ENCODE data around the gene PDIA5.
A peak's percentile ranks its signal among the peaks of the same experiment; 100 is the strongest.

PDIA5 gene

GRCh38 chr3:123194552-123194951 lies 127.7 kb downstream of the PDIA5 start:
- TF ChIP-seq GABPA (IDR thresholded peaks at IDR 0.05; ENCODE audit: low read depth) (no peak), SPI1 (IDR thresholded peaks at IDR 0.05; ENCODE audit: borderline replicate concordance, low read depth) (no peak), POLR2AphosphoS5 (IDR thresholded peaks at IDR 0.05; ENCODE audit: low read depth) (no peak)
- TF ChIP-seq, protein P1, sequence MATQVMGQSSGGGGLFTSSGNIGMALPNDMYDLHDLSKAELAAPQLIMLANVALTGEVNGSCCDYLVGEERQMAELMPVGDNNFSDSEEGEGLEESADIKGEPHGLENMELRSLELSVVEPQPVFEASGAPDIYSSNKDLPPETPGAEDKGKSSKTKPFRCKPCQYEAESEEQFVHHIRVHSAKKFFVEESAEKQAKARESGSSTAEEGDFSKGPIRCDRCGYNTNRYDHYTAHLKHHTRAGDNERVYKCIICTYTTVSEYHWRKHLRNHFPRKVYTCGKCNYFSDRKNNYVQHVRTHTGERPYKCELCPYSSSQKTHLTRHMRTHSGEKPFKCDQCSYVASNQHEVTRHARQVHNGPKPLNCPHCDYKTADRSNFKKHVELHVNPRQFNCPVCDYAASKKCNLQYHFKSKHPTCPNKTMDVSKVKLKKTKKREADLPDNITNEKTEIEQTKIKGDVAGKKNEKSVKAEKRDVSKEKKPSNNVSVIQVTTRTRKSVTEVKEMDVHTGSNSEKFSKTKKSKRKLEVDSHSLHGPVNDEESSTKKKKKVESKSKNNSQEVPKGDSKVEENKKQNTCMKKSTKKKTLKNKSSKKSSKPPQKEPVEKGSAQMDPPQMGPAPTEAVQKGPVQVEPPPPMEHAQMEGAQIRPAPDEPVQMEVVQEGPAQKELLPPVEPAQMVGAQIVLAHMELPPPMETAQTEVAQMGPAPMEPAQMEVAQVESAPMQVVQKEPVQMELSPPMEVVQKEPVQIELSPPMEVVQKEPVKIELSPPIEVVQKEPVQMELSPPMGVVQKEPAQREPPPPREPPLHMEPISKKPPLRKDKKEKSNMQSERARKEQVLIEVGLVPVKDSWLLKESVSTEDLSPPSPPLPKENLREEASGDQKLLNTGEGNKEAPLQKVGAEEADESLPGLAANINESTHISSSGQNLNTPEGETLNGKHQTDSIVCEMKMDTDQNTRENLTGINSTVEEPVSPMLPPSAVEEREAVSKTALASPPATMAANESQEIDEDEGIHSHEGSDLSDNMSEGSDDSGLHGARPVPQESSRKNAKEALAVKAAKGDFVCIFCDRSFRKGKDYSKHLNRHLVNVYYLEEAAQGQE (IDR thresholded peaks at IDR 0.05; ENCODE audit: insufficient replicate concordance, low read depth), result no peak
- TF ChIP-seq, protein P2, sequence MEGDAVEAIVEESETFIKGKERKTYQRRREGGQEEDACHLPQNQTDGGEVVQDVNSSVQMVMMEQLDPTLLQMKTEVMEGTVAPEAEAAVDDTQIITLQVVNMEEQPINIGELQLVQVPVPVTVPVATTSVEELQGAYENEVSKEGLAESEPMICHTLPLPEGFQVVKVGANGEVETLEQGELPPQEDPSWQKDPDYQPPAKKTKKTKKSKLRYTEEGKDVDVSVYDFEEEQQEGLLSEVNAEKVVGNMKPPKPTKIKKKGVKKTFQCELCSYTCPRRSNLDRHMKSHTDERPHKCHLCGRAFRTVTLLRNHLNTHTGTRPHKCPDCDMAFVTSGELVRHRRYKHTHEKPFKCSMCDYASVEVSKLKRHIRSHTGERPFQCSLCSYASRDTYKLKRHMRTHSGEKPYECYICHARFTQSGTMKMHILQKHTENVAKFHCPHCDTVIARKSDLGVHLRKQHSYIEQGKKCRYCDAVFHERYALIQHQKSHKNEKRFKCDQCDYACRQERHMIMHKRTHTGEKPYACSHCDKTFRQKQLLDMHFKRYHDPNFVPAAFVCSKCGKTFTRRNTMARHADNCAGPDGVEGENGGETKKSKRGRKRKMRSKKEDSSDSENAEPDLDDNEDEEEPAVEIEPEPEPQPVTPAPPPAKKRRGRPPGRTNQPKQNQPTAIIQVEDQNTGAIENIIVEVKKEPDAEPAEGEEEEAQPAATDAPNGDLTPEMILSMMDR (IDR thresholded peaks at IDR 0.05; ENCODE audit: insufficient read depth, low read length), result no peak

GRCh38 chr3:123198372-123198771 lies 131.5 kb downstream of the PDIA5 start:
- no peak overlapping the region for H3K27ac ChIP-seq (replicated peaks)
- no peak overlapping the region for H3K4me3 ChIP-seq (replicated peaks; ENCODE audit: insufficient read depth, low read length)
- no peak for DNase-seq (ENCODE audit: low read depth in 1 of 2, low spot score in 1 of 2)
- TF ChIP-seq GABPA (IDR thresholded peaks at IDR 0.05; ENCODE audit: low read depth), result no peak
- H3K27me3 ChIP-seq (ENCODE audit: insufficient read depth, poor library complexity, severe bottlenecking), result no peaks in the 10 kb centered on the region

More at GRCh38 chr3:123194552-123194951, 127.7 kb downstream of the PDIA5 start:
- no peak overlapping the region for H3K27ac ChIP-seq (replicated peaks)
- no peaks in the 10 kb centered on the region for H3K27me3 ChIP-seq (ENCODE audit: insufficient read depth, poor library complexity, severe bottlenecking)
- H3K4me3 ChIP-seq (replicated peaks; ENCODE audit: insufficient read depth, low read length), result no peak overlapping the region
- DNase-seq (ENCODE audit: low read depth in 1 of 2, low spot score in 1 of 2), result no peak

DNA sequence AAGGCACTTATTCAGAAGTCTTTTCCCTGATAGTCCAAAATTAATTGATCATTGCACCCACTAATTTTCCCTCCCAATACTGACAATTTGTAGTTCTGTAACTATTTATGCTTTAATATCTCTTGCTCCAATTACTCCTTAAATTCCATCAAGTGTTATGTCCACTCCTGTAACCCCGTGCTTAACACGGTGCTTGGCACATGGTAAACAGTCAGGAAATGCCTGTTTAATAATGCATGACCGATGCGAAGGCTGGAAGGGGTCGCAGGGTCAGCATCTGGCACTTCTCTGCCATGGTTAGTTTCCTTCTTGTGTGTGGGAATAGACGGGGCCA lies 134.4 kb downstream of the PDIA5 start:
- peak overlapping the region; percentile 67 for H3K27ac ChIP-seq (replicated peaks)
- peak overlapping the region; percentile 100 for H3K4me3 ChIP-seq (replicated peaks; ENCODE audit: insufficient read depth, low read length)
- DNase-seq (ENCODE audit: low read depth in 1 of 2, low spot score in 1 of 2), result no peak
- H3K27me3 ChIP-seq (ENCODE audit: insufficient read depth, poor library complexity, severe bottlenecking), result no peaks in the 10 kb centered on the region
- no peak for TF ChIP-seq POLR2AphosphoS5 (IDR thresholded peaks at IDR 0.05; ENCODE audit: low read depth)
- TF ChIP-seq GABPA (IDR thresholded peaks at IDR 0.05; ENCODE audit: low read depth), result no peak
- TF ChIP-seq SPI1 (IDR thresholded peaks at IDR 0.05; ENCODE audit: borderline replicate concordance, low read depth), result no peak
- TF ChIP-seq, protein P2 (IDR thresholded peaks at IDR 0.05; ENCODE audit: insufficient read depth, low read length), result no peak
- TF ChIP-seq, protein P1 (IDR thresholded peaks at IDR 0.05; ENCODE audit: insufficient replicate concordance, low read depth), result no peak

GRCh38 chr3:123201557-123202427 lies 135.0 kb downstream of the PDIA5 start, which contains the start of gene SEC22A:
Gene SEC22A, plus strand, starts transcription at chr3:123201943. Its CDS starts 7,275 bp downstream, at chr3:123209218.
- H3K4me3 ChIP-seq (replicated peaks; ENCODE audit: insufficient read depth, low read length), result peak within 1 kb of the TSS; percentile 100
- DNase-seq (ENCODE audit: low read depth in 1 of 2, low spot score in 1 of 2), result peak; percentile 77 to 93
- TF ChIP-seq, protein P2 (IDR thresholded peaks at IDR 0.05; ENCODE audit: insufficient read depth, low read length), result no peak
- no peak for TF ChIP-seq GABPA (IDR thresholded peaks at IDR 0.05; ENCODE audit: low read depth)
- TF ChIP-seq POLR2AphosphoS5 (IDR thresholded peaks at IDR 0.05; ENCODE audit: low read depth), result peak; percentile 65
- TF ChIP-seq, protein P1 (IDR thresholded peaks at IDR 0.05; ENCODE audit: insufficient replicate concordance, low read depth), result peak; percentile 33
- peak within 1 kb of the TSS; percentile 67 for H3K27ac ChIP-seq (replicated peaks)
- H3K27me3 ChIP-seq (ENCODE audit: insufficient read depth, poor library complexity, severe bottlenecking), result no peaks in the 10 kb centered on the region
